Endothelial cell (in vitro differentiated cells): ENCODE results near the gene SCTR. TPM values are rescaled to one million over a fixed set of nuclear protein-coding genes. Genes with fewer than 3 reads are reported as not detected.

Experiments
- DNase-seq: peaks from one replicate; pipeline ENCODE4 v3.0.0; 2021; ENCODE audit warnings: low spot score
- H3K27ac Mint-ChIP-seq: one replicate; pipeline ENCODE4 v1.8.0; 2021; ENCODE audit warnings: mixed read lengths, inconsistent platforms; ENCODE audit not compliant: unreplicated experiment
- H3K27me3 Mint-ChIP-seq: one replicate; pipeline ENCODE4 v1.8.0; 2021; ENCODE audit warnings: mild to moderate bottlenecking, moderate library complexity, mixed read lengths, inconsistent platforms; ENCODE audit not compliant: unreplicated experiment
- H3K36me3 Mint-ChIP-seq: one replicate; pipeline ENCODE4 v1.8.0; 2021; ENCODE audit warnings: mild to moderate bottlenecking, low read depth, mixed read lengths, inconsistent platforms; ENCODE audit not compliant: unreplicated experiment
- H3K4me1 Mint-ChIP-seq: one replicate; pipeline ENCODE4 v1.8.0; 2021; ENCODE audit warnings: mild to moderate bottlenecking, mixed read lengths, inconsistent platforms; ENCODE audit not compliant: unreplicated experiment
- H3K4me3 Mint-ChIP-seq: one replicate; pipeline ENCODE4 v1.8.0; 2021; ENCODE audit warnings: mild to moderate bottlenecking, mixed read lengths, inconsistent platforms; ENCODE audit not compliant: unreplicated experiment
- H3K9me3 Mint-ChIP-seq: one replicate; pipeline ENCODE4 v1.8.0; 2021; ENCODE audit warnings: mixed read lengths, inconsistent platforms; ENCODE audit not compliant: unreplicated experiment
- CTCF ChIP-seq: fragments of 200-600 bp; sonication (generic); IDR thresholded peaks from one replicate; pipeline ENCODE4 v1.5.0; 2021; ENCODE audit warnings: antibody characterized with exemption; ENCODE audit not compliant: unreplicated experiment
- total RNA-seq: library from RNA; stranded (reverse); fragmentation: NEBNext Ultra II Directional; extraction: Animal tissue kit (Norgen Biotek cat#: 25700); gene quantifications from one replicate; pipeline ENCODE4 v1.2.1, GENCODE V29; 2021; ENCODE audit not compliant: unreplicated experiment

SCTR gene
- total RNA-seq, 1 donor from 2014 or later, result not detected

- no peak overlapping the region for H3K4me3 Mint-ChIP-seq
- TF ChIP-seq CTCF, result no peak
- H3K27ac Mint-ChIP-seq, result no peak overlapping the region
- H3K4me1 Mint-ChIP-seq, result no peaks in the 10 kb centered on the region
- H3K27me3 Mint-ChIP-seq, result peaks cover 4% of the 10 kb centered on the region
- no peaks in the 10 kb centered on the region for H3K36me3 Mint-ChIP-seq
- no peak for DNase-seq
- H3K9me3 Mint-ChIP-seq, result no peaks in the 10 kb centered on the region
These were observed 51.5 kb downstream of the SCTR start for GRCh38 chr2:119472749-119473148.

- TF ChIP-seq CTCF, result no peak
- no peaks in the 10 kb centered on the region for H3K9me3 Mint-ChIP-seq
- no peaks in the 10 kb centered on the region for H3K4me1 Mint-ChIP-seq
- H3K27me3 Mint-ChIP-seq, result no peaks in the 10 kb centered on the region
- H3K4me3 Mint-ChIP-seq, result no peak overlapping the region
- H3K36me3 Mint-ChIP-seq, result no peaks in the 10 kb centered on the region
- no peak for DNase-seq
- no peak overlapping the region for H3K27ac Mint-ChIP-seq
These were observed 54.5 kb downstream of the SCTR start for GRCh38 chr2:119469661-119470297.

- DNase-seq, result no peak
- no peaks in the 10 kb centered on the region for H3K36me3 Mint-ChIP-seq
- H3K4me1 Mint-ChIP-seq, result no peaks in the 10 kb centered on the region
- H3K9me3 Mint-ChIP-seq, result no peaks in the 10 kb centered on the region
- H3K4me3 Mint-ChIP-seq, result no peak overlapping the region
- H3K27me3 Mint-ChIP-seq, result no peaks in the 10 kb centered on the region
- no peak overlapping the region for H3K27ac Mint-ChIP-seq
- no peak for TF ChIP-seq CTCF
These were observed 55.2 kb downstream of the SCTR start for GRCh38 chr2:119469131-119469530.

GRCh38 chr2:119468154-119468955 lies 55.9 kb downstream of the SCTR start:
- Mint-ChIP-seq H3K9me3 (no peaks in the 10 kb centered on the region), H3K4me1 (no peaks in the 10 kb centered on the region), H3K27ac (no peak overlapping the region), H3K27me3 (no peaks in the 10 kb centered on the region), H3K4me3 (no peak overlapping the region), H3K36me3 (no peaks in the 10 kb centered on the region)
- no peak for DNase-seq
- TF ChIP-seq CTCF, result no peak

- no peak for TF ChIP-seq CTCF
- no peaks in the 10 kb centered on the region for H3K4me1 Mint-ChIP-seq
These were observed 57.9 kb downstream of the SCTR start for GRCh38 chr2:119466373-119466772.

More at GRCh38 chr2:119466373-119466772, 57.9 kb downstream of the SCTR start:
- Mint-ChIP-seq H3K9me3 (no peaks in the 10 kb centered on the region), H3K27me3 (no peaks in the 10 kb centered on the region), H3K36me3 (no peaks in the 10 kb centered on the region), H3K4me3 (no peak overlapping the region), H3K27ac (no peak overlapping the region)
- no peak for DNase-seq
